Mucosa of rectum (tissue), 2 donors: ENCODE data around the gene STK17A.
A peak's percentile ranks its signal among the peaks of the same experiment; 100 is the strongest.
"Not testable (repeated sequence)": the region's sequence is repeated elsewhere in the genome, so short reads cannot be mapped to it uniquely, and the experiment has no call there.

Experiments used
- H3K27ac ChIP-seq, 2 donors: one replicate each; pipeline ENCODE4 v1.7.0; 2013; ENCODE audit warnings: inconsistent platforms in 2 of 2, low read depth in 2 of 2, low read length in 2 of 2
- H3K27me3 ChIP-seq, 2 donors: one replicate each; pipeline ENCODE4 v1.7.0; 2013; ENCODE audit warnings: low read length in 2 of 2; ENCODE audit not compliant: control insufficient read depth in 2 of 2, insufficient read depth in 2 of 2
- H3K36me3 ChIP-seq, 2 donors: one replicate each; pipeline ENCODE4 v1.7.0; 2013; ENCODE audit warnings: low read length in 2 of 2; ENCODE audit not compliant: control insufficient read depth in 2 of 2, insufficient read depth in 2 of 2
- H3K4me1 ChIP-seq, 2 donors: one replicate each; pipeline ENCODE4 v1.7.0; 2013; ENCODE audit warnings: low read length in 2 of 2, mild to moderate bottlenecking in 1 of 2; ENCODE audit not compliant: control insufficient read depth in 2 of 2, insufficient read depth in 2 of 2
- H3K4me3 ChIP-seq, 2 donors: one replicate each; pipeline ENCODE4 v1.7.0; 2013; ENCODE audit warnings: low read length in 2 of 2
- H3K9ac ChIP-seq, 2 donors: one replicate each; pipeline ENCODE4 v1.7.0; 2013; ENCODE audit warnings: low read length in 2 of 2, low read depth in 1 of 2, mild to moderate bottlenecking in 1 of 2
- H3K9me3 ChIP-seq, 2 donors: one replicate each; pipeline ENCODE4 v1.7.0; 2013; ENCODE audit warnings: low read length in 2 of 2; ENCODE audit not compliant: control insufficient read depth in 2 of 2
- donor health status: healthy.
- donor health status: Normal muscosa, but diverticular disease.

Gene STK17A

GRCh38 chr7:43593010-43593409 is 10.1 kb downstream of the STK17A start:
- Histone ChIP-seq H3K4me1 (peaks cover 0 to 26% of the 10 kb centered on the region in 2 donors), H3K4me3 (peak overlapping the region in 1 of 2 donors; percentile 10), H3K27ac (no peak overlapping the region), H3K27me3 (no peaks in the 10 kb centered on the region), H3K36me3 (peaks cover 2 to 4% of the 10 kb centered on the region in 2 donors), H3K9me3 (no peaks in the 10 kb centered on the region), H3K9ac (no peak overlapping the region)

- peaks cover 2 to 9% of the 10 kb centered on the region in 2 donors for H3K36me3 ChIP-seq
- H3K4me1 ChIP-seq, result peaks cover 0 to 16% of the 10 kb centered on the region in 2 donors
- H3K9ac ChIP-seq, result no peak overlapping the region
- H3K9me3 ChIP-seq, result no peaks in the 10 kb centered on the region
- no peaks in the 10 kb centered on the region for H3K27me3 ChIP-seq
- no peak overlapping the region for H3K4me3 ChIP-seq
- H3K27ac ChIP-seq, result no peak overlapping the region
Measured at GRCh38 chr7:43594020-43594419, 11.1 kb downstream of the STK17A start.

GRCh38 chr7:43596426-43596825 is 13.5 kb downstream of the STK17A start:
- H3K36me3 ChIP-seq, result peaks cover 6 to 20% of the 10 kb centered on the region in 2 donors
- H3K9ac ChIP-seq, H3K27me3 ChIP-seq, H3K9me3 ChIP-seq, H3K4me1 ChIP-seq, H3K27ac ChIP-seq, H3K4me3 ChIP-seq: not testable (repeated sequence)

GRCh38 chr7:43600056-43600455 is 17.1 kb downstream of the STK17A start:
- Histone ChIP-seq H3K4me3 (no peak overlapping the region), H3K36me3 (peaks cover 6 to 23% of the 10 kb centered on the region in 2 donors), H3K9ac (no peak overlapping the region)

GRCh38 chr7:43602256-43602655 is 19.3 kb downstream of the STK17A start:
- no peak overlapping the region for H3K27ac ChIP-seq
- peaks cover 5 to 19% of the 10 kb centered on the region in 2 donors for H3K36me3 ChIP-seq
- no peak overlapping the region for H3K4me3 ChIP-seq
- no peaks in the 10 kb centered on the region for H3K27me3 ChIP-seq
- no peaks in the 10 kb centered on the region for H3K9me3 ChIP-seq
- H3K4me1 ChIP-seq, result no peaks in the 10 kb centered on the region
- no peak overlapping the region for H3K9ac ChIP-seq

More at GRCh38 chr7:43600056-43600455, 17.1 kb downstream of the STK17A start:
- Histone ChIP-seq H3K27me3 (no peaks in the 10 kb centered on the region), H3K27ac (no peak overlapping the region), H3K9me3 (no peaks in the 10 kb centered on the region), H3K4me1 (no peaks in the 10 kb centered on the region)

GRCh38 chr7:43604251-43604650 is 21.3 kb downstream of the STK17A start:
- H3K36me3 ChIP-seq, result peaks cover 12 to 18% of the 10 kb centered on the region in 2 donors
- no peak overlapping the region for H3K9ac ChIP-seq
- H3K9me3 ChIP-seq, result no peaks in the 10 kb centered on the region
- H3K27ac ChIP-seq, result no peak overlapping the region
- H3K4me3 ChIP-seq, result no peak overlapping the region
- no peaks in the 10 kb centered on the region for H3K4me1 ChIP-seq
- no peaks in the 10 kb centered on the region for H3K27me3 ChIP-seq

- H3K4me3 ChIP-seq, result no peak overlapping the region
Measured at GRCh38 chr7:43609097-43609496, 26.2 kb downstream of the STK17A start.

GRCh38 chr7:43612128-43612527 is 29.2 kb downstream of the STK17A start:
- no peak overlapping the region for H3K4me3 ChIP-seq
- H3K36me3 ChIP-seq, result peaks cover 19 to 22% of the 10 kb centered on the region in 2 donors
- H3K9ac ChIP-seq, result no peak overlapping the region
- peaks cover 2 to 3% of the 10 kb centered on the region in 2 donors for H3K4me1 ChIP-seq
- no peak overlapping the region for H3K27ac ChIP-seq
- no peaks in the 10 kb centered on the region for H3K27me3 ChIP-seq
- H3K9me3 ChIP-seq, result no peaks in the 10 kb centered on the region

More at GRCh38 chr7:43609097-43609496, 26.2 kb downstream of the STK17A start:
- peaks cover 2 to 3% of the 10 kb centered on the region in 2 donors for H3K4me1 ChIP-seq
- no peak overlapping the region for H3K27ac ChIP-seq
- H3K9me3 ChIP-seq, result no peaks in the 10 kb centered on the region
- no peak overlapping the region for H3K9ac ChIP-seq
- peaks cover 14 to 21% of the 10 kb centered on the region in 2 donors for H3K36me3 ChIP-seq
- H3K27me3 ChIP-seq, result no peaks in the 10 kb centered on the region

- no peaks in the 10 kb centered on the region for H3K27me3 ChIP-seq
- H3K9ac ChIP-seq, result no peak overlapping the region
- H3K4me1 ChIP-seq, result peaks cover 2 to 3% of the 10 kb centered on the region in 2 donors
- H3K27ac ChIP-seq, result peak overlapping the region in 1 of 2 donors; percentile 19
- no peak overlapping the region for H3K4me3 ChIP-seq
- H3K9me3 ChIP-seq, result no peaks in the 10 kb centered on the region
- H3K36me3 ChIP-seq, result peaks cover 19 to 25% of the 10 kb centered on the region in 2 donors
Measured at GRCh38 chr7:43612599-43613589, 30.0 kb downstream of the STK17A start.

- Histone ChIP-seq H3K27ac (no peak overlapping the region), H3K36me3 (peaks cover 16 to 20% of the 10 kb centered on the region in 2 donors), H3K9me3 (no peaks in the 10 kb centered on the region), H3K4me1 (peaks cover 2 to 3% of the 10 kb centered on the region in 2 donors), H3K27me3 (no peaks in the 10 kb centered on the region), H3K4me3 (no peak overlapping the region), H3K9ac (no peak overlapping the region)
Measured at GRCh38 chr7:43615558-43616145, 32.7 kb downstream of the STK17A start.
